Stimulated activated CD8-positive, alpha-beta memory T cell treated with anti-CD3 and anti-CD28 coated beads, Interleukin-7, amount 100 ng/mL, for 1 hour (primary cell): ENCODE data around the gene CSRNP2.
A peak's percentile ranks its signal among the peaks of the same experiment; 100 is the strongest.

Experiments
- DNase-seq, 2 donors: peaks; one replicate each; pipeline ENCODE4 v3.0.0-alpha.2; 2020; ENCODE audit warnings: low read depth in 2 of 2

CSRNP2 gene

DNA sequence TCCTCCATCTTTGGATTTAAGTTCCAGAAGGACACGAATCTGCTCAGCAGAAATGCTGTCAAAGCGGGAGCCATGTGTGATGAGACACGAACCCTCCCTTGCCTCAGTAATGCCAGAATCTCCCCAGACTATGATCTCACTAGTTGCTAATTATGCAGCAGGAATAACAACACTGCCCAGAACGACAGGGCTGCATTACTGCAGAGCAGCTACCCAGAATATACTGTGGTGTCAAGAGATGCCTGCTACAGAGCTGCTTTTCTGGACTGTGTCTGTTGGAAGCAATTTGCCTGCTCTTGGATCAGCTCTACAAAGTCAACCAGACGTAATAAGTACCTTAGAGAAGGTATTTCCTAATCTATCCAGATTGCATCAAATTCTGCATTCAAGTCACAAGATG, 5.5 kb downstream of the CSRNP2 start:
- DNase-seq = no peak

DNA sequence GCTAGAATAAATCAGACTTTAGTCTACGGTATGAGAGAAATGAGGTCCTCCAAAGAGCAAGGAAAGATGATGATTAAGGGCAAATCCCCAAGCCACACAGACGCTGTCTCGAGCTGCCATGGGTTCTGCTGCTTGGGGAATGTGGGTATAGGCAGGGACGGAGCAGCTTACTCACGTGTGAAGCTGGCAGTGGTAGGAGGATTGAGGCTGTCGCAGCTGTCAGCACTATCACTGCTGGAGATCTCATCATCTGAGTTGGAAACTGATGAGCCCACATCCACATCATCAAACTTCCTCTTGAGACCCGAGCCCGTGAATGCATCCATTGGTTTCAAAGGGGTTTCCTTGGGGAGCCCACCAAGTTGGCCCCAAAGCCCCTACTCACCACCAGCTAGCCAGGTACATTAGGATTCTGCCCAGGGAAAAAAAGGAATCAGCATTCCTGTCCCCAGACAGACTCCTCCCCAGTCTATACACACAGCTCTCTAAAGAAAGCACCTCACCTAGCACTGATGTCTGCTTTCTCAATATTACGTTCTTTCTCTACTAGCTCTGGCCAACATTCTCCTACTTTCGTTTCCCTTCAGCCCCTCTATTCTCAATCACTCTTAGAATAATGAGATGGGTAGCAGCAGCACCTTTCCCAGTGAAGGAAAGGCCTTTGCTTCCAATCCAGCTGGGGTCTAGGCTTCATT, 7.0 kb downstream of the CSRNP2 start:
- no peak for DNase-seq

- DNase-seq = no peak
These were observed 8.0 kb downstream of the CSRNP2 start for GRCh38 chr12:51075390-51075789.

DNA sequence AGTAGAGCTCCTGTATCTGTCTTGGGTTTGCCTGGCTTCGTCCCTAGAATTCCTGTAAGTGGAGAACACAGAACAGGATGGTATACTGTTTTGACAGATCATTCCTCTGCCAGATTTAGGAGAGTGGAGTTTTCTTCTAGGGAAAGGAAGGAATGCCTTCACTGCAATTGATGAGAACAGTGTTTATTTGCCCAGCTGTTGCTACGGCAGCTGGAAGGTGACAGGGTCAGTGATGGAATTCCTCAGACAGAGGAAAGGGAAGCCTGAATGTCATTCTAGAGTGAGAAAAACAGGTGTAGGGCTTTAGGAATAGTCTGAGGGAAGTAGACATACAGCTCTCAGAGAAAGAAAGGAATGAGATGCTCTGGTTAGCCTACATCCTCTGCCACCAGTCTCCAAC, 11.7 kb downstream of the CSRNP2 start:
- DNase-seq = no peak

DNA sequence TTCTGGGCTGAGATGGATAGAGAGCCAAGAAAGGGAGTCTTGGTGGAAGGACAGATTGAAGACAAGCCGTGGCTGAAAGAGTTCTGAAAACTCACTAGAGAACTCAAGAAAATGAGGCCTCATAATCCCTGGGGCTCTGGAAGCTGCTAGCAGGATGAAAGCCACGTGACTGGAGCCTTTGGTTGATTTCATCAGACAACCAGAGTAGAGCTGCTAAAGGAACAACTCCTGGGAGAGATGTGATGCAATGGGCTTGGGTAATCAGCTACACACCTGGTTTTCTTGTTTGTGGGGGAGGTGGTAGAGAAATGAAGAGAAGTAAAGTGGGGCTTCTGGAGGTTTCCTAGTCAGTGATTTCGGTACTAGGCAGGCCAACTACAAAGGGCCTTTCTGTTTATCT, 13.4 kb downstream of the CSRNP2 start:
- no peak for DNase-seq

- DNase-seq = no peak
These were observed 15.6 kb downstream of the CSRNP2 start for GRCh38 chr12:51067771-51068170.

- DNase-seq = no peak
These were observed 16.2 kb downstream of the CSRNP2 start for GRCh38 chr12:51067229-51067628.

DNA sequence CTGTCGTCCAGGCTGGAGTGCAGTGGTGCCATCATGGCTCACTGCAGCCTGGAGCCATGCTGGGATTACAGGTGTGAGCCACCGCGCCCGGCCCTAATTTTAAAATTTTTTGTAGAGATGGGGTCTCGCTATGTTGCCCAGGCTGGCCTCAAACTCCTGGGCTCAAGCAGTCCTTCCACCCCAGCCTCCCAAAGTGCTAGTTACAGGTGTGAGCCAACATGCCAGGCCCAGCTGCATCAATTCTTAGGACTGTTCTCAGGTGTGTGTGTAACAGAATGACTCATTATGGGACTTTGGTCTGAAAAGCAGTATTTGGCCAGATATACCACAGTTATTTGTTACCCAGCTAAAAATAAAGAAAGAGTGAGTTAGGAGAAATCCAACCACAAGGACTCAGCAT, 17.9 kb downstream of the CSRNP2 start:
- no peak for DNase-seq

GRCh38 chr12:51062631-51063397, 20.6 kb downstream of the CSRNP2 start:
- DNase-seq = no peak

DNA sequence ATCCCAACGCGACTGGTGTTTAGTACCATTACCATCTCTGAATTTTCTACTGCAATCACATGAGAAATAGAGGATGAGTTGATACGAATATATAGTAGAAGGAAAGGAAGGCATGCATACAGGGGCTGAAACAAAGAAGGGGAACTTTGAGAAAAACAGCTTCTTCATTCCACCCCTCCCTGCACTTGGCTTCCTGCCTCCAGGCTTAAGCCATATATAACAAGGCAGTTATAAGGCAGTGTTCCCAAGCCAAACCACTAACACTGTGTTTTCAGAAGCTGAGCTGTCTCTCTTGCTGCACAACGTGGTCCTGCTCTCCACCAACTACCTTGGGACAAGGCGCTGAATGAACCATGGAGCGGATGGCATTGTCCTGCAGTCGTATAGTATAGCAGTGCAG, 24.3 kb downstream of the CSRNP2 start:
- DNase-seq = no peak

GRCh38 chr12:51056242-51056641, 27.2 kb downstream of the CSRNP2 start:
- DNase-seq = no peak

DNA sequence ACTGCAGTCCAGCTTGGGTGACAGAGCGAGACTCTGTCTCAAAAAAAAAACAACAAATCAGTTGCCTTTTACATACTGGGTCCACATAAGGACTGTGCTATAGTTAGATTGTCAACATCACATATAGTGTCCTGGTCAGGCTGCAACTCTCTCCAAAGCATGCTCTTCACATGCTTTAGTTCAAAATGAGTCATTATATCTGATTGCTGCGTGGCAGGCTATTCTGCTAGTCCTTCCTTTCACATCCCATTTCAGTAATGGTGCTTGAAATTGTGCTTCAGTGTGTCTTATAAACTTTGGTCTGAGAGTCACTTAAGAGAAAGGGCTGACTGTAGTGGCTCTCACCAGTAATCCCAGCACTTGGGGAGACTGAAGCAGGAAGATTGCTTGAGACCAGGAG, 28.3 kb downstream of the CSRNP2 start:
- no peak for DNase-seq

DNA sequence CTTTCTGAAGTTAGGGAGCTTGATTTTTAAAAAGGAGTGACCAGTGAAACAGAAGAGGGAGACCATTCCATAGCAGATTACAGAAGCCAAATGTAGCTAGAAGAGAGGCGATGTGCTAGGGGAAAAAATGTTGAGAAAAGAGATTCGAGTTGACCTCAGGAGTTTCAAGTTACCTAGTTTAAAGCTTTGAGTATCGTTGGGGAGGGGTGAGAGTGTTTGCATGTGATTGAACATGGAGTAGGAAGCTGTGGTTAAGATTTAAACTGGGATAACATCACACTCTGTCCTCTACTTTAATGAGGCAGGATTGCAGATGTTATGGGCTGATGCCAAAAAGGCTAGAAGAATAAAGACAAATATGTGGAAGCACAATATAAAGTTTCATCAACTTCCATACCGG, 31.6 kb downstream of the CSRNP2 start:
- DNase-seq = no peak

DNA sequence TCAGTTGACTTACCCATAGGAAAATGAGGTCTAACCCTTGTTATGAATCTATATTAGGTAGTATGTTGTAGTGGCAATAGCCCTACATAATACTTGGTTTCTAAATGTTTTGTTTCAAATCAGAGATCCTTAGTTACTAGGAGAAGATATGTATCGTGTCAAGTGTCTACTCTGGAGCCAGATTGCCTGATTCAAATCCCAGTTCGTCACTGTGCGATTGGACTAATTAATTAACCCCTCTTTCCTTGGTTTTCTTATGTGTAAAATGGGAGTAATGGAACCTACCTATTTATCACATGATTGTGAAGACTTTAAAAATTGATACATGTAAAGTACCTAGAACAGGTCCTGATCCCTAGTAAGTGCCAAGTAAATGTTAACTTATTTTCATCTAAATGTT, 33.9 kb downstream of the CSRNP2 start:
- no peak for DNase-seq

- DNase-seq = no peak
These were observed 34.6 kb downstream of the CSRNP2 start for GRCh38 chr12:51048661-51049251.

- peak; percentile 77 to 78 for DNase-seq
These were observed 35.5 kb downstream of the CSRNP2 start, which contains the start of gene LETMD1 for GRCh38 chr12:51047655-51048540. TSS of gene LETMD1 (plus strand) at chr12:51048327. CDS start at chr12:51048357, 30 bp downstream.

- no peak for DNase-seq
These were observed 47.1 kb downstream of the CSRNP2 start for GRCh38 chr12:51036279-51036678.

GRCh38 chr12:51033457-51034089, 49.8 kb downstream of the CSRNP2 start:
- DNase-seq = no peak

DNA sequence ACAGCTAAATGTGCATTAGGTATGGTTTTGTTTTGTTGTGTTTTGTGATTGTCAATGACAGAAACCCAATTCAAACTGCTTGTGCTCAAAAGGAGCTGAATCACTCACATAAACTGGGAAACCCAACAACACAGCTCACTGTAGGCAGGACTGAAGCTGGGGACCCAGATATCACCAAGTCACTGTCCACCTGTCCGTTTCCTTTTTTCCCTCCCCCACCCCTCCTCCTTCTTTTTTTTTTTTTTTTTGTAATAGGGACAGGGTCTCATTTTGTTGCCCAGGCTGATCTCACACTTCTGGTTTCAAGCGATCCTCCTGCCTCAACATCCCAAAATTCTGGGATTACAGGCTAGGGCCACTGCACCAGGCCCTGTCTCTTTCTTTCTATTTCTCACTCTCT, 50.3 kb downstream of the CSRNP2 start:
- DNase-seq = no peak

DNA sequence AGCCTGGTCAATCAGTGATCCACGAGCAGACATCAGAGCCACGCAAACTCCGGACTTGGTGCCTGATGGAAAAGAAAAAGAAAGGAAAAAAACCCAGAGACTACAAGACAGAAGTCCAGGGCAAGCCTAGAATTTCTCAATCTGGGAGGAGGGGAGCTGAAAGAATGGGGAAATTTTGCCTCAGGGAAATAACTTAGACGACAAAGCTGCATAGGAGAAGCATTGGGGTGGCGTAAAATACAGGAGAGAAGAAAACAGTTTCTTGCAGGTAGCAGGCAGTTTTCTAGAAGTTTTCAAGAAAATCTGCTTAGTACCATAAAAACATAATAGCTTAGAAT, 54.6 kb downstream of the CSRNP2 start:
- DNase-seq = no peak

GRCh38 chr12:51028126-51028812, 55.1 kb downstream of the CSRNP2 start:
- DNase-seq = no peak
